ENCODE data around the gene ATP2B3. TPM values are rescaled to one million over a fixed set of nuclear protein-coding genes. Genes with fewer than 3 reads are reported as not detected.
A peak's percentile ranks its signal among the peaks of the same experiment; 100 is the strongest.
"Not testable (repeated sequence)": the region's sequence is repeated elsewhere in the genome, so short reads cannot be mapped to it uniquely, and the experiment has no call there.

The ATP2B3 gene
- total RNA-seq, 1 experiment from 2014 or later = not detected

- DNase-seq (ENCODE audit: low read depth in 1 of 2, low spot score in 2 of 2) = peak in 1 of 2 experiments; percentile 59
- Histone ChIP-seq H3K4me1 (replicated peaks) (peaks cover 9% of the 10 kb centered on the region; the same call in 1 of the 2 replicates), H3K27ac (peak within 1 kb of the TSS; percentile 34), H3K9me3 (replicated peaks) (no peaks in the 10 kb centered on the region), H3K4me3 (peak within 1 kb of the TSS; percentile 91), H3K36me3 (no peaks in the 10 kb centered on the region), H3K27me3 (replicated peaks) (no peaks in the 10 kb centered on the region)
Observed at GRCh38 chrX:153598541-153599191, 81.2 kb downstream of the ATP2B3 start, which contains the start of gene CCNQ. CCNQ (minus strand) TSS chrX:153599139; CDS start chrX:153599073, 66 bp downstream.

GRCh38 chrX:153599192-153600031, 82.0 kb downstream of the ATP2B3 start:
- peak overlapping the region; percentile 91 for H3K4me3 ChIP-seq
- H3K9me3 ChIP-seq (replicated peaks) = no peaks in the 10 kb centered on the region
- H3K27me3 ChIP-seq (replicated peaks) = no peaks in the 10 kb centered on the region

GRCh38 chrX:153600032-153600373, 82.6 kb downstream of the ATP2B3 start:
- Histone ChIP-seq H3K36me3 (no peaks in the 10 kb centered on the region), H3K27ac (no peak overlapping the region), H3K4me3 (peak overlapping the region; percentile 91), H3K27me3 (replicated peaks) (no peaks in the 10 kb centered on the region), H3K4me1 (replicated peaks) (peaks cover 9% of the 10 kb centered on the region; the same call in 1 of the 2 replicates), H3K9me3 (replicated peaks) (no peaks in the 10 kb centered on the region)
- peak in 1 of 2 experiments; percentile 1 for DNase-seq (ENCODE audit: low read depth in 1 of 2, low spot score in 2 of 2)

More at GRCh38 chrX:153599192-153600031, 82.0 kb downstream of the ATP2B3 start:
- no peaks in the 10 kb centered on the region for H3K36me3 ChIP-seq
- DNase-seq (ENCODE audit: low read depth in 1 of 2, low spot score in 2 of 2) = peak; percentile 78 to 85
- peak overlapping the region; percentile 25 for H3K27ac ChIP-seq
- peaks cover 9% of the 10 kb centered on the region; the same call in 1 of the 2 replicates for H3K4me1 ChIP-seq (replicated peaks)

DNA sequence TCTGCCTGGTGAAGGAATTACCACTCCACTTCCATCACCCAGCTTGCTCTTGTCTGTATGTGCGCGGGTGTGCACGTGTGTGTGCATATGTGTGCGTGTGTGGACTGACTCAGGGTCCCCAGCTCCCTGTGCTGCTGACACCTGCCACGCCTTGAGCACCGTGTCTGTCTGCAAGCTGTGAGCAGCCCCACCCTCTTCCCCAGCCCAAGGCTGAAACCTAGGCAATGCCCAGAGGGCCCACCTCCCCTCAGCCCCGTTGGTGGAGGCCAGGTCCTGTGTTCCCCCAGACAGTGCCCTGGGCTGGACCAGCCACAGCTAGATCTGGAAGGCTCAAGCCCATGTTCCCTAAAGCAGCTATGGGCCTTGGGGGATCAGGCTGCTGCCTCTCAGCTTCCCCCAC, 83.5 kb downstream of the ATP2B3 start:
- no peak overlapping the region for H3K4me3 ChIP-seq
- no peaks in the 10 kb centered on the region for H3K9me3 ChIP-seq (replicated peaks)
- DNase-seq (ENCODE audit: low read depth in 1 of 2, low spot score in 2 of 2) = no peak
- peaks cover 9% of the 10 kb centered on the region; the same call in 1 of the 2 replicates for H3K4me1 ChIP-seq (replicated peaks)
- no peaks in the 10 kb centered on the region for H3K36me3 ChIP-seq
- no peak overlapping the region for H3K27ac ChIP-seq
- H3K27me3 ChIP-seq (replicated peaks) = no peaks in the 10 kb centered on the region

- Histone ChIP-seq H3K36me3 (no peaks in the 10 kb centered on the region), H3K27me3 (replicated peaks) (no peaks in the 10 kb centered on the region), H3K27ac (no peak overlapping the region), H3K4me3 (no peak overlapping the region), H3K9me3 (replicated peaks) (no peaks in the 10 kb centered on the region), H3K4me1 (replicated peaks) (peaks cover 9% of the 10 kb centered on the region; the same call in 1 of the 2 replicates)
- DNase-seq (ENCODE audit: low read depth in 1 of 2, low spot score in 2 of 2) = no peak
Observed at GRCh38 chrX:153601511-153602110, 84.2 kb downstream of the ATP2B3 start.

DNA sequence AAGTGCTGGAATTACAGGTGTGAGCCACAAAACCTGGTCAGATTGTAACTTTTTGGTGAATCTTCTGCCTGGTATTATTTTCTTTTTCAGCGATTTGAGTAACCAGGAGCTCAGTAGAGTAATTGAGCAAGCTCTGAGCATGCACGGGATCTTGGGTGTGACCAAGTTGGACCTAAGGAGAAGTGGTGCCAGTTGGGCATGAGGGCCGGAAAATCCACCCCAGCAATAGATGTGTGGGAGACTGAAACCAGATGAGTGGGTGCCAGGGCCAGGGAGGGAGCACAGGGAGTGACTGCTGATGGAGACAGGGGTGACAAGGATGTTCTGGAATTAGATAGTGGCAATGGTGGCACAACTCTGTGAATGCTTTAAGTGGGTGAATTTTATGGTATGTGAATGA, 85.2 kb downstream of the ATP2B3 start:
- no peaks in the 10 kb centered on the region for H3K36me3 ChIP-seq
- H3K4me3 ChIP-seq = no peak overlapping the region
- H3K9me3 ChIP-seq (replicated peaks) = no peaks in the 10 kb centered on the region
- no peaks in the 10 kb centered on the region for H3K27me3 ChIP-seq (replicated peaks)
- peaks cover 9% of the 10 kb centered on the region; the same call in 1 of the 2 replicates for H3K4me1 ChIP-seq (replicated peaks)
- DNase-seq (ENCODE audit: low read depth in 1 of 2, low spot score in 2 of 2) = no peak
- H3K27ac ChIP-seq = no peak overlapping the region

DNA sequence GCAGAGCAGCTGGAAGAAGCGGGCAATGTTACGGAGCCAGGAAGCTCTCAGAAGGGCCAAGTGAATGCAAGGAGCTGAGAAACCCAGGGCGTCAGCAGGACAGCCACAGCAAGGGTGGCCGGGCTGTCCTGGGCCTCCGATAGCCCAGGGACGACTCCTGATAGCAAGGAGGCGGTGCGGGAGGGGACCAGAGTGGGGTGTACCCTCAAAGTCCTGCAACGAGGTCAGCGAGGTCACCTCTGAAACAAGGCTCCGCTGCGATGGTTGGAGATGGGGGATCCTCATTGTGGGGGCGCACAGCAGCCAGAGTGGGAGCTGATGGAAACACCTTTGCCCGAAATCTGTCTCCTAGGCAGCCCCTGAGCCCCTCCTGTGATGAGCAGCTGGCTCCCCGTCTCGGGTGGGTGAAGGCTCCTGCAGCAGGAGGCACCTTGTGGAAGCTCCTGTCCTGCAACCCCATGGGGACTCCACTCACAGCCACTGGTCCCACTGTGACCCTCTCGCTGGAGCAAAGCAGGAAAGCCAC, 85.8 kb downstream of the ATP2B3 start:
- Histone ChIP-seq H3K27me3 (replicated peaks) (no peaks in the 10 kb centered on the region), H3K4me1 (replicated peaks) (peaks cover 3% of the 10 kb centered on the region; the same call in 1 of the 2 replicates), H3K4me3 (no peak overlapping the region), H3K36me3 (no peaks in the 10 kb centered on the region), H3K27ac (no peak overlapping the region), H3K9me3 (replicated peaks) (no peaks in the 10 kb centered on the region)
- no peak for DNase-seq (ENCODE audit: low read depth in 1 of 2, low spot score in 2 of 2)

DNA sequence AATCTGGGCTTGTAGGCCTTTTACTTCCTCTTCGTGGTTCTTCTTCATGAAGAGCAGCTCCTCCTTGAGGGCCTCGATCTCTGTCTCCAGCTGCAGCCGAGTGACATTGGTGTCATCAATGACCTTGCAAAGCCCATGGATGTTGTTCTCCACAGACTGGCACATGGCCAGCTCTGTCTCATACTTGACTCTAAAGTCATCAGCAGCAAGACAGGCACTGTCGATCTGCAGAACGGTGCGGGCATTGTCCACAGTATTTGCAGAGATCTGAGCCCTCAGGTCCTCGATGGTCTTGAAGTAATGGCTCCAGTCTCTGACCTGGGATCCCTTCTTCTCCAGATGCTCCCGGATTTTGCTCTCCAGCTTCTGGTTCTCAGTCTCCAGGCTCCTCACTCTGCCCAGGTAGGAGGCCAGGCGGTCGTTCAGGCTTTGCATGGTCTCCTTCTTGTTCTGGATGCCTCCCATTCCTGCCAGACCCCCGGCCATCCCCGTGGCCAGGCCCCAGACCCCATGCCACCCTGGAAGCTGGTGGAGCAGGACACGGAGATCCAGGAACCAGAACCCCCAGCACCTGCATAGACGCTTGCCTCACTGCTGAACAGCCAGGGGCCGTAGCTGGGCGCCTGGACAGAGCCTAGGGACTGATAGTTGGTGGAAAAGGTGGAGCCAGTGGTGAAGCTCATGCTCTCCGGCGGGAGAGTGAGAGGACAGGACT, 87.4 kb downstream of the ATP2B3 start:
- not testable (repeated sequence) for DNase-seq (ENCODE audit: low read depth in 1 of 2, low spot score in 2 of 2); H3K27ac ChIP-seq; H3K4me3 ChIP-seq; H3K36me3 ChIP-seq; H3K4me1 ChIP-seq (replicated peaks); H3K27me3 ChIP-seq (replicated peaks); H3K9me3 ChIP-seq (replicated peaks)

GRCh38 chrX:153606503-153606902, 89.1 kb downstream of the ATP2B3 start:
- Histone ChIP-seq H3K4me1 (replicated peaks) (no peaks in the 10 kb centered on the region; the same call in 1 of the 2 replicates), H3K27ac (no peak overlapping the region), H3K27me3 (replicated peaks) (no peaks in the 10 kb centered on the region; the same call in 1 of the 2 replicates), H3K4me3 (no peak overlapping the region), H3K36me3 (no peaks in the 10 kb centered on the region), H3K9me3 (replicated peaks) (no peaks in the 10 kb centered on the region)
- no peak for DNase-seq (ENCODE audit: low read depth in 1 of 2, low spot score in 2 of 2)

DNA sequence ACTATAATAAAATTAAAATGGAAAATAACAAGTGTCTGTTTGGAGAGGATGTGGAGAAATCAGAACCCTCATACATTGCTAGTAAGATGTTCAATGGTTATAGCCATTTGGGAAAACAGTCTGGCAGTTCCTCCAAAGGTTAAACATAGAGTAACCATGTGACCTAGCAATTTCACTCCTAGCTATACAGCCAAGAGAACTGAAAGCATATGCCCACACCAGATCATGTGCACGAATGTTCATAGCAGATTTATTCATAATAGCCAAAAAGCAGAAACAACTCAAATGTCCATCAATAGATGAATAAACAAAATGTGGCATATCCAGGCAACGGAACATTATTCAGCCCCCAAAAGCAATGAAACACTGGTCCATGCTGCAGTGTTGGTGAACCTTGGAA, 90.9 kb downstream of the ATP2B3 start:
- Histone ChIP-seq H3K36me3 (no peaks in the 10 kb centered on the region), H3K27ac (no peak overlapping the region), H3K9me3 (replicated peaks) (no peaks in the 10 kb centered on the region)

GRCh38 chrX:153608806-153609205, 91.4 kb downstream of the ATP2B3 start:
- Histone ChIP-seq H3K27me3 (replicated peaks) (no peaks in the 10 kb centered on the region; the same call in 1 of the 2 replicates), H3K27ac (no peak overlapping the region), H3K4me1 (replicated peaks) (no peaks in the 10 kb centered on the region; the same call in 1 of the 2 replicates), H3K36me3 (no peaks in the 10 kb centered on the region), H3K4me3 (no peak overlapping the region), H3K9me3 (replicated peaks) (no peaks in the 10 kb centered on the region)
- no peak for DNase-seq (ENCODE audit: low read depth in 1 of 2, low spot score in 2 of 2)

More for the DNA sequence above, 90.9 kb downstream of the ATP2B3 start:
- no peaks in the 10 kb centered on the region; the same call in 1 of the 2 replicates for H3K27me3 ChIP-seq (replicated peaks)
- no peaks in the 10 kb centered on the region; the same call in 1 of the 2 replicates for H3K4me1 ChIP-seq (replicated peaks)
- DNase-seq (ENCODE audit: low read depth in 1 of 2, low spot score in 2 of 2) = no peak
- no peak overlapping the region for H3K4me3 ChIP-seq

DNA sequence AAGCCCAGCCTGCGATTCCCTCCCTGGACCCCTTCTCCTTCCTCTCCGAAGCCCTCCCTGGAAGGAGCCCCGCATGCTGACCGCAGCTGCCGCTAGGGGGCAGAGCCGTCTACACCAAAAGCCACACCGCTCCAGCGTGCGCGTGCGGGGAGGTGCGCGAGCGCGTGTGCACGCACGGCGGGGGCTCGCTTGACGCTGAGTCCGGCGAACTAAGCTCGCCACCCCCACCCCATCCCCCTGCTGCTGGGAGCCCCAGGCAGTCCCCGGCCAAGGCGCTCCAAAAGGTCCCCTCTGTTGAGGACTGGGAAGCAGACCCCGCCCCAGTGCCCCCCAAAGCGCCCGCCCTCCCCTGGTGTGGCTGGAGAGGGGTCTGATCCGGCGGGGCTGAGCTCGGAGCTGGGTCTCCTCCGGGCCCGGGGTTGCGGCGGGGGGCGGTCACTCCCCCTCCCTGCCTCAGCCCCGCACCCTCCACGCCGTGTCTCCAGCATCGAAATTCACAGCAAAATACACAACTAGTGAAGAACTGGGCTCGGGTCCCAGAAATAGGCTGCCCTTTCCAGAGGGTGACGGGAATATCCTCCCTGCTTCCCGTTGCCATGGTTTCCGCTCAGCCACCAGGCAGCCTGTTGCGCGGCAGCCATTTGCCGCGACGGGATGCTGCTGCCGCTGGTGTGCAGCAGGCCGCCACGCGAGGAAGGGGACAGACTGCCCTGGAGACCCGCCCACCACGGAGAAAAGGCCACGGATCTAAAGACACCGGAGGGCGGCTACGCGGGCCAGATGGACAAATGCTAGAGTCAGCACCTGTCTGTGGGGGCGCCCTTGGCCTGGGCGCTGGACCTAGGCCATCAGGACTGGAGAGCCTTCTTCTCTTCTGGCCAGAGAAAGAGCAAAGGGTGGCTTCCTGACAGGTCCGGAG, 92.7 kb downstream of the ATP2B3 start:
- Histone ChIP-seq H3K4me3 (no peak overlapping the region), H3K4me1 (replicated peaks) (no peaks in the 10 kb centered on the region; the same call in 1 of the 2 replicates), H3K9me3 (replicated peaks) (no peaks in the 10 kb centered on the region), H3K27me3 (replicated peaks) (peaks cover 3% of the 10 kb centered on the region), H3K27ac (no peak overlapping the region), H3K36me3 (no peaks in the 10 kb centered on the region)
- peak; percentile 35 to 64 for DNase-seq (ENCODE audit: low read depth in 1 of 2, low spot score in 2 of 2)
